GM23338 (cell line): Measurements from ENCODE around the gene PDE5A. TPM values are rescaled to one million over a fixed set of nuclear protein-coding genes. Genes with fewer than 3 reads are reported as not detected.

ENCODE experiments used
- ATAC-seq: fragments of 200-7000 bp; cut with Tn5 transposase; 3 replicates; pipeline ENCODE4 v1.9.1; 2020
- DNase-seq: peaks from one replicate; pipeline ENCODE4 v3.0.0-alpha.2; 2015; ENCODE audit warnings: low spot score
- H2AFZ ChIP-seq: fragments of 200-600 bp; sonication (generic); 2 replicates; pipeline ENCODE4 v1.8.0; 2016; ENCODE audit warnings: antibody characterized with exemption, mild to moderate bottlenecking, moderate library complexity
- H3F3A ChIP-seq: fragments of 200-600 bp; sonication (generic); replicated peaks from 2 replicates; pipeline ENCODE4 v1.8.0; 2017; ENCODE audit warnings: antibody characterized with exemption, mixed run types, low read depth
- H3K27ac ChIP-seq: fragments of 200-600 bp; sonication (generic); 2 replicates; pipeline ENCODE4 v1.6.1; 2016; ENCODE audit warnings: low read depth
- H3K27me3 ChIP-seq: fragments of 200-600 bp; sonication (generic); 2 replicates; pipeline ENCODE4 v1.8.0; 2016; ENCODE audit warnings: mild to moderate bottlenecking, mixed run types, moderate library complexity; ENCODE audit not compliant: insufficient read depth
- H3K36me3 ChIP-seq: fragments of 200-600 bp; sonication (generic); 2 replicates; pipeline ENCODE4 v1.8.0; 2016; ENCODE audit warnings: mild to moderate bottlenecking; ENCODE audit not compliant: insufficient read depth
- H3K4me1 ChIP-seq: fragments of 200-600 bp; sonication (generic); 2 replicates; pipeline ENCODE4 v1.8.0; 2016; ENCODE audit warnings: mild to moderate bottlenecking, moderate library complexity; ENCODE audit not compliant: insufficient read depth
- H3K4me2 ChIP-seq: fragments of 200-600 bp; sonication (generic); 2 replicates; pipeline ENCODE4 v1.7.1; 2017; ENCODE audit warnings: mixed run types
- H3K4me3 ChIP-seq: fragments of 200-600 bp; sonication (generic); 2 replicates; pipeline ENCODE4 v1.6.1; 2016; ENCODE audit warnings: mixed run types
- H3K79me2 ChIP-seq: fragments of 200-600 bp; sonication (generic); replicated peaks from 2 replicates; pipeline ENCODE4 v1.8.0; 2017; ENCODE audit warnings: mild to moderate bottlenecking; ENCODE audit not compliant: insufficient read depth
- H3K9me2 ChIP-seq: fragments of 200-600 bp; sonication (generic); 2 replicates; pipeline ENCODE4 v1.8.0; 2017; ENCODE audit not compliant: insufficient read depth
- H4K20me1 ChIP-seq: fragments of 200-600 bp; sonication (generic); replicated peaks from 2 replicates; pipeline ENCODE4 v1.8.0; 2017; ENCODE audit warnings: mild to moderate bottlenecking; ENCODE audit not compliant: insufficient read depth
- H3K27ac Mint-ChIP-seq: 2 replicates; pipeline ENCODE4 v1.8.0; 2020; ENCODE audit warnings: inconsistent platforms, mild to moderate bottlenecking, moderate library complexity, mixed read lengths
- H3K27me3 Mint-ChIP-seq: 3 replicates; pipeline ENCODE4 v1.8.0; 2022; ENCODE audit warnings: low read depth, mild to moderate bottlenecking, moderate library complexity, mixed read lengths, inconsistent platforms; ENCODE audit not compliant: insufficient read depth, poor library complexity
- H3K36me3 Mint-ChIP-seq: 3 replicates; pipeline ENCODE4 v1.8.0; 2021; ENCODE audit warnings: low read depth, mild to moderate bottlenecking, inconsistent platforms, moderate library complexity, mixed read lengths
- H3K4me1 Mint-ChIP-seq: 3 replicates; pipeline ENCODE4 v1.8.0; 2020; ENCODE audit warnings: mild to moderate bottlenecking, inconsistent platforms, mixed read lengths
- H3K4me3 Mint-ChIP-seq: 3 replicates; pipeline ENCODE4 v1.8.0; 2021; ENCODE audit warnings: moderate library complexity, mild to moderate bottlenecking, inconsistent platforms, mixed read lengths
- H3K9me3 Mint-ChIP-seq: 3 replicates; pipeline ENCODE4 v1.8.0; 2020; ENCODE audit warnings: moderate library complexity, mild to moderate bottlenecking, inconsistent platforms, mixed read lengths
- CREB1 ChIP-seq: fragments of 250-450 bp; sonication (Bioruptor Pico); IDR thresholded peaks from 2 replicates; pipeline ENCODE4 v1.5.0; 2020; ENCODE audit warnings: low read depth, mild to moderate bottlenecking, moderate library complexity
- EZH2 ChIP-seq: fragments of 200-600 bp; sonication (generic); IDR thresholded peaks from one replicate; pipeline ENCODE4 v1.8.0; 2017; ENCODE audit warnings: antibody characterized with exemption, mild to moderate bottlenecking, low read depth; ENCODE audit not compliant: unreplicated experiment
- EZH2phosphoT487 ChIP-seq: fragments of 200-600 bp; sonication (generic); IDR thresholded peaks from one replicate; pipeline ENCODE4 v1.8.1; 2018; ENCODE audit warnings: antibody characterized with exemption; ENCODE audit not compliant: unreplicated experiment
- JUNB ChIP-seq: IDR thresholded peaks from one replicate; pipeline ENCODE4 v1.6.1; 2016; ENCODE audit warnings: antibody characterized with exemption; ENCODE audit not compliant: unreplicated experiment
- NANOG ChIP-seq: IDR thresholded peaks from 2 replicates; pipeline ENCODE4 v1.6.1; 2016; ENCODE audit warnings: antibody characterized with exemption, borderline replicate concordance
- POLR2AphosphoS5 ChIP-seq: IDR thresholded peaks from 2 replicates; pipeline ENCODE4 v1.6.1; 2016; ENCODE audit warnings: antibody characterized with exemption, low read depth
- STAT1 ChIP-seq: IDR thresholded peaks from one replicate; pipeline ENCODE4 v1.6.1; 2016; ENCODE audit warnings: antibody characterized with exemption; ENCODE audit not compliant: unreplicated experiment
- ZNF114 ChIP-seq: fragments of 250-450 bp; sonication (Bioruptor Pico); IDR thresholded peaks from 2 replicates; pipeline ENCODE4 v1.5.0; 2020; ENCODE audit warnings: mild to moderate bottlenecking, moderate library complexity
- ZNF331 ChIP-seq: fragments of 250-450 bp; sonication (Bioruptor Pico); IDR thresholded peaks from 2 replicates; pipeline ENCODE4 v1.5.0; 2020; ENCODE audit warnings: low read depth, mild to moderate bottlenecking, moderate library complexity
- polyA plus RNA-seq: library from polyadenylated mRNA; unstranded; fragments of >200 nt; fragmentation: Nextera tagmentation; extraction: Ambion mirVana; gene quantifications from 2 replicates; pipeline ENCODE4 v1.2.1, GENCODE V29; 2016
- total RNA-seq: library from RNA; depleted of rRNA; stranded (reverse); fragments of >200 nt; shearing (Covaris generic); gene quantifications from 2 replicates; pipeline ENCODE4 v1.2.3, GENCODE V29; 2014
- TF ChIP-seq, protein P1 (sequence below), 2 experiments: fragments of 200-600 bp in 1 of 2; sonication (generic) in 1 of 2; conservative IDR thresholded peaks; 2 replicates each; pipeline versions ENCODE4 v1.5.1 to v1.6.1; 2016 to 2017; ENCODE audit warnings: antibody characterized with exemption in 2 of 2, low read depth in 2 of 2, mild to moderate bottlenecking in 2 of 2, moderate library complexity in 1 of 2
- TF ChIP-seq, protein P2 (sequence below): IDR thresholded peaks from one replicate; pipeline ENCODE4 v1.6.1; 2018; ENCODE audit warnings: antibody characterized with exemption; ENCODE audit not compliant: unreplicated experiment
- TF ChIP-seq, protein P3 (sequence below): fragments of 250-450 bp; sonication (Bioruptor Pico); IDR thresholded peaks from 2 replicates; pipeline ENCODE4 v1.5.0; 2020; ENCODE audit warnings: mild to moderate bottlenecking, moderate library complexity
- TF ChIP-seq, protein P4 (sequence below): IDR thresholded peaks from 2 replicates; pipeline ENCODE4 v1.6.1; 2016; ENCODE audit warnings: antibody characterized with exemption

The PDE5A gene
- total and polyA plus RNA-seq, 2 experiments from 2014 or later, result 15.0 to 22.6 TPM

DNA sequence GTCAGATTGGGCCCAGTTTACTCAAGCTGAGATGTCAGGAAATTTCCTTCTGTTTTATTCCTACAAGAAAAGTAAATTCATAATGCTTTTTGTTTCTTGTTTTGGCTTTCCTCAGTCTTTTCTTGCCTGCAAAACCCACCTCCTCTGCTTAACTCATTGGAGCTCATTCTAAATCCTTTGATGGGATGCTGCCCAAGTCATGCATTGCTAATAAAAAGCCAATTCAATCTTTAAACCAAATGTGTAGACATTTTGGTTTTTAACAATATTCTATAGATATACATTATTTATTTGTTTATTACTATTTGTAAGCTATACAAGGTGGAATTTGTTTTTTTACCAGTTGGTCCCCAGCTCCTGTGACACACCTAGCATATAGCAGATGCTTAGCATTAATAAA is 13.2 kb upstream of the PDE5A start:
- Histone ChIP-seq H3K27me3 (no peaks in the 10 kb centered on the region), H3K36me3 (no peaks in the 10 kb centered on the region), H3K4me1 (no peaks in the 10 kb centered on the region), H3K27ac (no peak overlapping the region), H3F3A (no peaks in the 10 kb centered on the region), H3K4me3 (no peak overlapping the region), H2AFZ (no peak overlapping the region), H3K79me2 (no peaks in the 10 kb centered on the region), H3K9me2 (peaks cover 8% of the 10 kb centered on the region), H4K20me1 (no peaks in the 10 kb centered on the region), H3K4me2 (no peak overlapping the region)
- no peaks in the 10 kb centered on the region for H3K4me1 Mint-ChIP-seq
- H3K27me3 Mint-ChIP-seq, result no peaks in the 10 kb centered on the region
- no peaks in the 10 kb centered on the region for H3K36me3 Mint-ChIP-seq
- no peak for TF ChIP-seq EZH2phosphoT487
- TF ChIP-seq EZH2, result no peak
- no peak for TF ChIP-seq JUNB
- TF ChIP-seq ZNF114, result no peak
- TF ChIP-seq ZNF331 (CRISPR knock-in tag), result no peak
- no peak for TF ChIP-seq POLR2AphosphoS5
- TF ChIP-seq, protein P1, sequence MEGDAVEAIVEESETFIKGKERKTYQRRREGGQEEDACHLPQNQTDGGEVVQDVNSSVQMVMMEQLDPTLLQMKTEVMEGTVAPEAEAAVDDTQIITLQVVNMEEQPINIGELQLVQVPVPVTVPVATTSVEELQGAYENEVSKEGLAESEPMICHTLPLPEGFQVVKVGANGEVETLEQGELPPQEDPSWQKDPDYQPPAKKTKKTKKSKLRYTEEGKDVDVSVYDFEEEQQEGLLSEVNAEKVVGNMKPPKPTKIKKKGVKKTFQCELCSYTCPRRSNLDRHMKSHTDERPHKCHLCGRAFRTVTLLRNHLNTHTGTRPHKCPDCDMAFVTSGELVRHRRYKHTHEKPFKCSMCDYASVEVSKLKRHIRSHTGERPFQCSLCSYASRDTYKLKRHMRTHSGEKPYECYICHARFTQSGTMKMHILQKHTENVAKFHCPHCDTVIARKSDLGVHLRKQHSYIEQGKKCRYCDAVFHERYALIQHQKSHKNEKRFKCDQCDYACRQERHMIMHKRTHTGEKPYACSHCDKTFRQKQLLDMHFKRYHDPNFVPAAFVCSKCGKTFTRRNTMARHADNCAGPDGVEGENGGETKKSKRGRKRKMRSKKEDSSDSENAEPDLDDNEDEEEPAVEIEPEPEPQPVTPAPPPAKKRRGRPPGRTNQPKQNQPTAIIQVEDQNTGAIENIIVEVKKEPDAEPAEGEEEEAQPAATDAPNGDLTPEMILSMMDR (conservative IDR thresholded peaks at IDR 0.05; ENCODE audit: low read depth in 2 of 2), result no peak
- TF ChIP-seq, protein P2, sequence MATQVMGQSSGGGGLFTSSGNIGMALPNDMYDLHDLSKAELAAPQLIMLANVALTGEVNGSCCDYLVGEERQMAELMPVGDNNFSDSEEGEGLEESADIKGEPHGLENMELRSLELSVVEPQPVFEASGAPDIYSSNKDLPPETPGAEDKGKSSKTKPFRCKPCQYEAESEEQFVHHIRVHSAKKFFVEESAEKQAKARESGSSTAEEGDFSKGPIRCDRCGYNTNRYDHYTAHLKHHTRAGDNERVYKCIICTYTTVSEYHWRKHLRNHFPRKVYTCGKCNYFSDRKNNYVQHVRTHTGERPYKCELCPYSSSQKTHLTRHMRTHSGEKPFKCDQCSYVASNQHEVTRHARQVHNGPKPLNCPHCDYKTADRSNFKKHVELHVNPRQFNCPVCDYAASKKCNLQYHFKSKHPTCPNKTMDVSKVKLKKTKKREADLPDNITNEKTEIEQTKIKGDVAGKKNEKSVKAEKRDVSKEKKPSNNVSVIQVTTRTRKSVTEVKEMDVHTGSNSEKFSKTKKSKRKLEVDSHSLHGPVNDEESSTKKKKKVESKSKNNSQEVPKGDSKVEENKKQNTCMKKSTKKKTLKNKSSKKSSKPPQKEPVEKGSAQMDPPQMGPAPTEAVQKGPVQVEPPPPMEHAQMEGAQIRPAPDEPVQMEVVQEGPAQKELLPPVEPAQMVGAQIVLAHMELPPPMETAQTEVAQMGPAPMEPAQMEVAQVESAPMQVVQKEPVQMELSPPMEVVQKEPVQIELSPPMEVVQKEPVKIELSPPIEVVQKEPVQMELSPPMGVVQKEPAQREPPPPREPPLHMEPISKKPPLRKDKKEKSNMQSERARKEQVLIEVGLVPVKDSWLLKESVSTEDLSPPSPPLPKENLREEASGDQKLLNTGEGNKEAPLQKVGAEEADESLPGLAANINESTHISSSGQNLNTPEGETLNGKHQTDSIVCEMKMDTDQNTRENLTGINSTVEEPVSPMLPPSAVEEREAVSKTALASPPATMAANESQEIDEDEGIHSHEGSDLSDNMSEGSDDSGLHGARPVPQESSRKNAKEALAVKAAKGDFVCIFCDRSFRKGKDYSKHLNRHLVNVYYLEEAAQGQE, result no peak
- no peak for TF ChIP-seq STAT1
- TF ChIP-seq, protein P3, sequence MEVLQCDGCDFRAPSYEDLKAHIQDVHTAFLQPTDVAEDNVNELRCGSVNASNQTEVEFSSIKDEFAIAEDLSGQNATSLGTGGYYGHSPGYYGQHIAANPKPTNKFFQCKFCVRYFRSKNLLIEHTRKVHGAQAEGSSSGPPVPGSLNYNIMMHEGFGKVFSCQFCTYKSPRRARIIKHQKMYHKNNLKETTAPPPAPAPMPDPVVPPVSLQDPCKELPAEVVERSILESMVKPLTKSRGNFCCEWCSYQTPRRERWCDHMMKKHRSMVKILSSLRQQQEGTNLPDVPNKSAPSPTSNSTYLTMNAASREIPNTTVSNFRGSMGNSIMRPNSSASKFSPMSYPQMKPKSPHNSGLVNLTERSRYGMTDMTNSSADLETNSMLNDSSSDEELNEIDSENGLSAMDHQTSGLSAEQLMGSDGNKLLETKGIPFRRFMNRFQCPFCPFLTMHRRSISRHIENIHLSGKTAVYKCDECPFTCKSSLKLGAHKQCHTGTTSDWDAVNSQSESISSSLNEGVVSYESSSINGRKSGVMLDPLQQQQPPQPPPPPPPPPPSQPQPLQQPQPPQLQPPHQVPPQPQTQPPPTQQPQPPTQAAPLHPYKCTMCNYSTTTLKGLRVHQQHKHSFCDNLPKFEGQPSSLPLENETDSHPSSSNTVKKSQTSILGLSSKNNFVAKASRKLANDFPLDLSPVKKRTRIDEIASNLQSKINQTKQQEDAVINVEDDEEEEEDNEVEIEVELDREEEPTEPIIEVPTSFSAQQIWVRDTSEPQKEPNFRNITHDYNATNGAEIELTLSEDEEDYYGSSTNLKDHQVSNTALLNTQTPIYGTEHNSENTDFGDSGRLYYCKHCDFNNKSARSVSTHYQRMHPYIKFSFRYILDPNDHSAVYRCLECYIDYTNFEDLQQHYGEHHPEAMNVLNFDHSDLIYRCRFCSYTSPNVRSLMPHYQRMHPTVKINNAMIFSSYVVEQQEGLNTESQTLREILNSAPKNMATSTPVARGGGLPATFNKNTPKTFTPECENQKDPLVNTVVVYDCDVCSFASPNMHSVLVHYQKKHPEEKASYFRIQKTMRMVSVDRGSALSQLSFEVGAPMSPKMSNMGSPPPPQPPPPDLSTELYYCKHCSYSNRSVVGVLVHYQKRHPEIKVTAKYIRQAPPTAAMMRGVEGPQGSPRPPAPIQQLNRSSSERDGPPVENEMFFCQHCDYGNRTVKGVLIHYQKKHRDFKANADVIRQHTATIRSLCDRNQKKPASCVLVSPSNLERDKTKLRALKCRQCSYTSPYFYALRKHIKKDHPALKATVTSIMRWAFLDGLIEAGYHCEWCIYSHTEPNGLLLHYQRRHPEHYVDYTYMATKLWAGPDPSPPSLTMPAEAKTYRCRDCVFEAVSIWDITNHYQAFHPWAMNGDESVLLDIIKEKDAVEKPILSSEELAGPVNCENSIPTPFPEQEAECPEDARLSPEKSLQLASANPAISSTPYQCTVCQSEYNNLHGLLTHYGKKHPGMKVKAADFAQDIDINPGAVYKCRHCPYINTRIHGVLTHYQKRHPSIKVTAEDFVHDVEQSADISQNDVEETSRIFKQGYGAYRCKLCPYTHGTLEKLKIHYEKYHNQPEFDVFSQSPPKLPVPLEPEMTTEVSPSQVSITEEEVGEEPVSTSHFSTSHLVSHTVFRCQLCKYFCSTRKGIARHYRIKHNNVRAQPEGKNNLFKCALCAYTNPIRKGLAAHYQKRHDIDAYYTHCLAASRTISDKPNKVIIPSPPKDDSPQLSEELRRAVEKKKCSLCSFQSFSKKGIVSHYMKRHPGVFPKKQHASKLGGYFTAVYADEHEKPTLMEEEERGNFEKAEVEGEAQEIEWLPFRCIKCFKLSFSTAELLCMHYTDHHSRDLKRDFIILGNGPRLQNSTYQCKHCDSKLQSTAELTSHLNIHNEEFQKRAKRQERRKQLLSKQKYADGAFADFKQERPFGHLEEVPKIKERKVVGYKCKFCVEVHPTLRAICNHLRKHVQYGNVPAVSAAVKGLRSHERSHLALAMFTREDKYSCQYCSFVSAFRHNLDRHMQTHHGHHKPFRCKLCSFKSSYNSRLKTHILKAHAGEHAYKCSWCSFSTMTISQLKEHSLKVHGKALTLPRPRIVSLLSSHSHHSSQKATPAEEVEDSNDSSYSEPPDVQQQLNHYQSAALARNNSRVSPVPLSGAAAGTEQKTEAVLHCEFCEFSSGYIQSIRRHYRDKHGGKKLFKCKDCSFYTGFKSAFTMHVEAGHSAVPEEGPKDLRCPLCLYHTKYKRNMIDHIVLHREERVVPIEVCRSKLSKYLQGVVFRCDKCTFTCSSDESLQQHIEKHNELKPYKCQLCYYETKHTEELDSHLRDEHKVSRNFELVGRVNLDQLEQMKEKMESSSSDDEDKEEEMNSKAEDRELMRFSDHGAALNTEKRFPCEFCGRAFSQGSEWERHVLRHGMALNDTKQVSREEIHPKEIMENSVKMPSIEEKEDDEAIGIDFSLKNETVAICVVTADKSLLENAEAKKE (CRISPR knock-in tag), result no peak
- TF ChIP-seq, protein P4, sequence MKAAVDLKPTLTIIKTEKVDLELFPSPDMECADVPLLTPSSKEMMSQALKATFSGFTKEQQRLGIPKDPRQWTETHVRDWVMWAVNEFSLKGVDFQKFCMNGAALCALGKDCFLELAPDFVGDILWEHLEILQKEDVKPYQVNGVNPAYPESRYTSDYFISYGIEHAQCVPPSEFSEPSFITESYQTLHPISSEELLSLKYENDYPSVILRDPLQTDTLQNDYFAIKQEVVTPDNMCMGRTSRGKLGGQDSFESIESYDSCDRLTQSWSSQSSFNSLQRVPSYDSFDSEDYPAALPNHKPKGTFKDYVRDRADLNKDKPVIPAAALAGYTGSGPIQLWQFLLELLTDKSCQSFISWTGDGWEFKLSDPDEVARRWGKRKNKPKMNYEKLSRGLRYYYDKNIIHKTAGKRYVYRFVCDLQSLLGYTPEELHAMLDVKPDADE, result no peak
- TF ChIP-seq NANOG, result no peak
- TF ChIP-seq CREB1 (CRISPR knock-in tag), result no peak
- no peak overlapping the region for H3K27ac Mint-ChIP-seq
- no peaks in the 10 kb centered on the region for H3K9me3 Mint-ChIP-seq
- no peak for ATAC-seq
- no peak for DNase-seq
- no peak overlapping the region for H3K4me3 Mint-ChIP-seq
